Coronary artery (tissue), 2 donors: ENCODE measurements around the gene PKDREJ.
A peak's percentile ranks its signal among the peaks of the same experiment; 100 is the strongest.
"Not testable (repeated sequence)": the region's sequence is repeated elsewhere in the genome, so short reads cannot be mapped to it uniquely, and the experiment has no call there.

ENCODE experiments used
- DNase-seq: peaks from one replicate; pipeline ENCODE4 v3.0.0-alpha.2; 2017; ENCODE audit warnings: low spot score
- H3K27ac ChIP-seq, 2 donors: fragments of 200-600 bp; sonication (generic); one replicate each; pipeline ENCODE4 v1.5.1; 2016 to 2019
- H3K4me3 ChIP-seq: fragments of 200-600 bp; sonication (generic); 2 replicates; pipeline ENCODE4 v1.5.1; 2016; ENCODE audit warnings: mild to moderate bottlenecking, moderate library complexity
- CTCF ChIP-seq: fragments of 200-600 bp; sonication (generic); IDR thresholded peaks from one replicate; pipeline ENCODE4 v1.5.1; 2019; ENCODE audit warnings: antibody characterized with exemption

Gene PKDREJ

GRCh38 chr22:46273432-46274148 is 10.4 kb upstream of the PKDREJ start:
- DNase-seq: no peak
- TF ChIP-seq CTCF: no peak
- no peak overlapping the region for H3K27ac ChIP-seq
- H3K4me3 ChIP-seq: no peak overlapping the region

GRCh38 chr22:46272762-46273431 is 9.8 kb upstream of the PKDREJ start:
- TF ChIP-seq CTCF: no peak
- Histone ChIP-seq H3K4me3 (no peak overlapping the region), H3K27ac (no peak overlapping the region)
- DNase-seq: no peak

- DNase-seq: no peak
- no peak for TF ChIP-seq CTCF
Observed at GRCh38 chr22:46272196-46272595, 9.1 kb upstream of the PKDREJ start.

GRCh38 chr22:46269564-46269963 is 6.4 kb upstream of the PKDREJ start:
- DNase-seq: no peak
- no peak for TF ChIP-seq CTCF
- peak overlapping the region; percentile 77 for H3K4me3 ChIP-seq
- peak overlapping the region in 1 of 2 donors; percentile 15 for H3K27ac ChIP-seq

More at GRCh38 chr22:46272196-46272595, 9.1 kb upstream of the PKDREJ start:
- H3K4me3 ChIP-seq: no peak overlapping the region
- no peak overlapping the region for H3K27ac ChIP-seq

- Histone ChIP-seq H3K4me3 (peak within 1 kb of the TSS; percentile 77), H3K27ac (peak within 1 kb of the TSS; percentile 88 to 91)
- TF ChIP-seq CTCF: no peak
- DNase-seq: peak; percentile 94
Observed at GRCh38 chr22:46267431-46268279, 4.5 kb upstream of the PKDREJ start, which contains the start of gene TTC38. TSS of gene TTC38 (plus strand) at chr22:46268008. CDS start at chr22:46268040, 32 bp downstream.

- H3K4me3 ChIP-seq, DNase-seq, H3K27ac ChIP-seq: not testable (repeated sequence)
Observed at GRCh38 chr22:46265627-46266026, 2.5 kb upstream of the PKDREJ start.

- H3K4me3 ChIP-seq, DNase-seq, H3K27ac ChIP-seq: not testable (repeated sequence)
Observed at GRCh38 chr22:46264520-46264919, 1.4 kb upstream of the PKDREJ start.
